HepG2 (cell line): ENCODE results near the gene SEC61A1. TPM values are rescaled to one million over a fixed set of nuclear protein-coding genes. Genes with fewer than 3 reads are reported as not detected.

Source experiments
- ATAC-seq: fragments of 200-7000 bp; cut with Tn5 transposase; 3 replicates; pipeline ENCODE4 v1.9.1; 2020; ENCODE audit warnings: mild to moderate bottlenecking, moderate library complexity
- BruUV-seq: library from RNA; stranded (reverse); fragments of 400-500 nt; replicated peaks from 2 replicates; lab custom pipeline; 2021; lab: Mats Ljungman, UMichigan
- CTCF ChIA-PET: fragments of 300-600 bp; formaldehyde crosslinking; extraction: SDS; loops from one replicate; lab custom pipeline; 2021; ENCODE audit warnings: low total read pairs, inconsistent platforms, low intra/inter-chr PET ratio; lab: Yijun Ruan, JAX
- POLR2A ChIA-PET: fragments of 350-600 bp; sonication (Branson Sonifier 250); formaldehyde crosslinking; loops from one replicate; lab custom pipeline; 2020; ENCODE audit warnings: antibody characterized with exemption, inconsistent platforms; lab: Yijun Ruan, JAX
- DNase-seq: peaks from one replicate; pipeline ENCODE4 v3.0.0-alpha.2; 2015; ENCODE audit warnings: low spot score
- FAIRE-seq: peaks from 3 replicates; lab custom pipeline; 2011; peaks lifted over from hg19 to GRCh38; lab: Jason Lieb, UNC
- H2AFZ ChIP-seq: one replicate; pipeline ENCODE4 v1.6.1; 2011; ENCODE audit warnings: low read length, inconsistent platforms
- H3K27ac ChIP-seq: fragments of 300-600 bp; 3 replicates; pipeline ENCODE4 v1.8.0; 2011; ENCODE audit warnings: mixed run types, mild to moderate bottlenecking, mixed read lengths, low read length, inconsistent platforms; ENCODE audit not compliant: insufficient read depth; ENCODE audit errors: extremely low read length
- H3K27me3 ChIP-seq, 2 experiments: fragments of 200-600 bp in 1 of 2; 2 replicates in 1 of 2; 3 replicates in 1 of 2; pipeline versions ENCODE4 v1.6.0 to v1.8.0; 2011; ENCODE audit warnings: low read length in 2 of 2, mild to moderate bottlenecking in 2 of 2, moderate library complexity in 2 of 2, inconsistent platforms in 1 of 2; ENCODE audit not compliant: insufficient read depth in 2 of 2, control insufficient read depth in 1 of 2
- H3K36me3 ChIP-seq, 2 experiments: fragments of 200-600 bp in 1 of 2; replicated peaks in 1 of 2; 2 replicates in 1 of 2; 3 replicates in 1 of 2; pipeline versions ENCODE4 v1.5.1 to v1.8.0; 2011; ENCODE audit warnings: low read length in 2 of 2, inconsistent platforms in 1 of 2; ENCODE audit not compliant: insufficient read depth in 2 of 2, control insufficient read depth in 1 of 2
- H3K4me1 ChIP-seq: 2 replicates; pipeline ENCODE4 v1.5.1; 2012; ENCODE audit warnings: low read length, inconsistent platforms; ENCODE audit not compliant: insufficient read depth
- H3K4me2 ChIP-seq: 2 replicates; pipeline ENCODE4 v1.6.0; 2011; ENCODE audit warnings: low read depth, low read length, inconsistent platforms
- H3K4me3 ChIP-seq, 3 experiments: fragments of 200-600 bp in 1 of 3; sonication (generic), shearing (Covaris generic) in 1 of 3; replicated peaks in 1 of 3; 2 replicates each; pipeline ENCODE4 v1.5.1; 2011 to 2016; ENCODE audit warnings: low read length in 3 of 3, inconsistent platforms in 2 of 3, low read depth in 2 of 3, mild to moderate bottlenecking in 2 of 3, control low read depth in 1 of 3, mixed read lengths in 1 of 3; ENCODE audit not compliant: insufficient read depth in 1 of 3
- H3K79me2 ChIP-seq: one replicate; pipeline ENCODE4 v1.6.1; 2011; ENCODE audit warnings: low read length, inconsistent platforms; ENCODE audit not compliant: insufficient read depth
- H3K9ac ChIP-seq: 2 replicates; pipeline ENCODE4 v1.6.0; 2011; ENCODE audit warnings: mild to moderate bottlenecking, low read depth, low read length, inconsistent platforms; ENCODE audit not compliant: insufficient read depth
- H3K9me3 ChIP-seq: 2 replicates; pipeline ENCODE4 v1.5.1; 2012; ENCODE audit warnings: mild to moderate bottlenecking, low read length
- H4K20me1 ChIP-seq: 2 replicates; pipeline ENCODE4 v1.6.0; 2011; ENCODE audit warnings: inconsistent platforms, mild to moderate bottlenecking, low read length, moderate library complexity; ENCODE audit not compliant: insufficient read depth
- ATF7 ChIP-seq, 2 experiments: fragments of 450-650 bp in 1 of 2; sonication (generic) in 1 of 2; formaldehyde crosslinking in 1 of 2; IDR thresholded peaks; 2 replicates each; pipeline versions ENCODE4 v1.4.0 to v1.6.1; 2016 to 2020; ENCODE audit warnings: antibody characterized with exemption in 1 of 2, mild to moderate bottlenecking in 1 of 2, missing genetic modification reagents in 1 of 2
- KDM5A ChIP-seq: fragments of 200-600 bp; sonication (generic); IDR thresholded peaks from 2 replicates; pipeline ENCODE4 v1.7.0; 2018; ENCODE audit warnings: antibody characterized with exemption, mild to moderate bottlenecking, low read length, borderline replicate concordance
- MYNN ChIP-seq: sonication (generic); formaldehyde crosslinking; IDR thresholded peaks from 2 replicates; pipeline ENCODE4 v1.4.0; 2020; ENCODE audit warnings: mild to moderate bottlenecking, low read depth, missing genetic modification reagents
- PRDM10 ChIP-seq: sonication (generic); formaldehyde crosslinking; IDR thresholded peaks from 2 replicates; pipeline ENCODE4 v1.4.0; 2020; ENCODE audit warnings: low read depth, missing genetic modification reagents
- SMAD9 ChIP-seq: sonication (generic); formaldehyde crosslinking; IDR thresholded peaks from 2 replicates; pipeline ENCODE4 v1.5.1; 2020; ENCODE audit warnings: mild to moderate bottlenecking, missing genetic modification reagents
- THAP9 ChIP-seq: sonication (generic); formaldehyde crosslinking; IDR thresholded peaks from 2 replicates; pipeline ENCODE4; 2020; ENCODE audit warnings: missing genetic modification reagents, mild to moderate bottlenecking, borderline replicate concordance
- ZNF674 ChIP-seq: sonication (generic); formaldehyde crosslinking; IDR thresholded peaks from 2 replicates; pipeline ENCODE4 v1.5.0; 2020; ENCODE audit warnings: low read depth, mild to moderate bottlenecking, missing genetic modification reagents
- ZNF782 ChIP-seq: sonication (generic); formaldehyde crosslinking; IDR thresholded peaks from 2 replicates; pipeline ENCODE4 v1.4.0; 2020; ENCODE audit warnings: missing genetic modification reagents, mild to moderate bottlenecking, borderline replicate concordance
- ZNF788 ChIP-seq: sonication (generic); formaldehyde crosslinking; IDR thresholded peaks from 2 replicates; pipeline ENCODE4 v1.5.0; 2020; ENCODE audit warnings: mild to moderate bottlenecking, missing genetic modification reagents, borderline replicate concordance
- ZSCAN9 ChIP-seq: IDR thresholded peaks from 2 replicates; pipeline ENCODE4 v1.6.1; 2016; ENCODE audit warnings: borderline replicate concordance
- ZZZ3 ChIP-seq: sonication (generic); formaldehyde crosslinking; IDR thresholded peaks from 2 replicates; pipeline ENCODE4 v1.4.0; 2020; ENCODE audit warnings: missing genetic modification reagents, mild to moderate bottlenecking, borderline replicate concordance
- WGBS: methylation state at CpG from one replicate; pipeline ENCODE4 v1.1.6; 2017; ENCODE audit warnings: low lambda C conversion rate; 5-methylcytosine and 5-hydroxymethylcytosine counted together
- in situ Hi-C: cut with HindIII; loops from 2 replicates; pipeline ENCODE4 v1.10.0; 2017; ENCODE audit warnings: low pct_unique_long_range_greater_than_20kb; ENCODE audit not compliant: extremely low pct_ligation_motif_present
- intact Hi-C: fragments of 100-400 bp; cut with micrococcal nuclease; formaldehyde crosslinking; loops from one replicate; pipeline ENCODE4 v1.10.0; 2022; ENCODE audit not compliant: unreplicated experiment
- polyA plus RNA-seq, 8 experiments: library from polyadenylated mRNA; depleted of rRNA in 3 of 8; stranded (reverse) in 7 of 8; unstranded in 1 of 8; fragments of >200 nt; fragmentation: Illumina TruSeq in 4 of 8; extraction: Trizol in 4 of 8; gene quantifications; 2 replicates each; pipeline versions ENCODE4 v1.2.1 to v1.2.3, GENCODE V29; 2011 to 2016; ENCODE audit warnings: low read depth in 4 of 8, missing spikeins in 1 of 8, mixed read lengths in 1 of 8; ENCODE audit not compliant: insufficient read depth in 1 of 8
- total RNA-seq, 5 experiments: library from RNA; depleted of rRNA; stranded (reverse); fragments of >200 nt; fragmentation: Illumina TruSeq; extraction: Trizol; gene quantifications; 2 replicates each; pipeline ENCODE4 v1.2.3, GENCODE V29; 2016; ENCODE audit warnings: low read depth in 1 of 5
- TF ChIP-seq, protein P1 (sequence below): sonication (generic); formaldehyde crosslinking; IDR thresholded peaks from 2 replicates; pipeline ENCODE4 v1.9.0; 2021; ENCODE audit warnings: missing genetic modification reagents, borderline replicate concordance
- TF ChIP-seq, protein P2 (sequence below): IDR thresholded peaks from 2 replicates; pipeline ENCODE4 v1.6.1; 2012; ENCODE audit warnings: inconsistent platforms
- TF ChIP-seq, protein P3 (sequence below): sonication (generic); formaldehyde crosslinking; IDR thresholded peaks from 2 replicates; pipeline ENCODE4 v1.5.1; 2020; ENCODE audit warnings: missing genetic modification reagents, mild to moderate bottlenecking, borderline replicate concordance

SEC61A1 gene
- total and polyA plus RNA-seq, 2 of the 13 experiments (the other 11 are each of a cell fraction or from before 2014, with no cell fraction given), result 170 to 203 TPM

DNA sequence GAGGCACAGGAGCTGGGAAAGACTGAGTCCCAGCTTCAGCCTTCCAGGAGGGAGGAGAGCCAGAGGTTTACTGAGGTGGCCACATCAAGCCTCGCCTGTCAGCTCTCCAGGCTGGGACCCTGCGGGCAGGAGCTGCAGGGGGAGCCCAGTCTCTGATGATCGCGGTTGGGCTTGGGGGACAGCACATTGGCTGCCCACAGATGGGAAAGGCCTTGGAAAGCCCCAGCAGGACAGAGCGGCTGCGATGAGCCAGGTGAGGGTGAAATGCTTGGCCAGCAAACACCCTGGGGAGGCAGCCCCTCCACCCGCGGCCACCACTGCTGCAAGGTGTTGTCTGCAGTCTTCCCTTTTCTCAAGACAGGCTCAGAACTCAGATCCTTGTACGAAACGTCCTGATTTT is 31.2 kb downstream of the SEC61A1 start:
- no TSS peak for BruUV-seq
- H3K9ac ChIP-seq, result no peak overlapping the region
- CTCF ChIA-PET, result no interaction called here
- FAIRE-seq (no peak), ATAC-seq (no peak), DNase-seq (no peak)
- no peaks in the 10 kb centered on the region for H3K79me2 ChIP-seq
- H3K27ac ChIP-seq, result no peak overlapping the region
- no peaks in the 10 kb centered on the region for H3K9me3 ChIP-seq
- peaks cover 27 to 86% of the 10 kb centered on the region in 2 experiments for H3K36me3 ChIP-seq
- H3K4me3 ChIP-seq, result no peak overlapping the region
- H2AFZ ChIP-seq, result no peak overlapping the region
- POLR2A ChIA-PET, result no interaction called here
- in situ Hi-C loops (no loop called here), intact Hi-C loops (no loop called here)
- H3K4me2 ChIP-seq, result no peak overlapping the region
- WGBS, result 92% methylated on average over 5 of the region's 10 CpGs
- no peaks in the 10 kb centered on the region for H3K27me3 ChIP-seq
- peaks cover 10% of the 10 kb centered on the region; the same call in 1 of the 2 replicates for H3K4me1 ChIP-seq
- no peaks in the 10 kb centered on the region for H4K20me1 ChIP-seq
- TF ChIP-seq THAP9 (no peak), ATF7 (IDR thresholded peaks at IDR 0.05) (no peak), ATF7 (CRISPR knock-in tag; IDR thresholded peaks at IDR 0.05) (no peak), ZNF782 (no peak), SMAD9 (no peak), ZSCAN9 (CRISPR knock-in tag) (no peak), ZNF674 (CRISPR knock-in tag) (no peak), KDM5A (no peak), PRDM10 (CRISPR knock-in tag) (no peak), ZNF788 (no peak), MYNN (CRISPR knock-in tag) (no peak), ZZZ3 (no peak)
- TF ChIP-seq, protein P1, sequence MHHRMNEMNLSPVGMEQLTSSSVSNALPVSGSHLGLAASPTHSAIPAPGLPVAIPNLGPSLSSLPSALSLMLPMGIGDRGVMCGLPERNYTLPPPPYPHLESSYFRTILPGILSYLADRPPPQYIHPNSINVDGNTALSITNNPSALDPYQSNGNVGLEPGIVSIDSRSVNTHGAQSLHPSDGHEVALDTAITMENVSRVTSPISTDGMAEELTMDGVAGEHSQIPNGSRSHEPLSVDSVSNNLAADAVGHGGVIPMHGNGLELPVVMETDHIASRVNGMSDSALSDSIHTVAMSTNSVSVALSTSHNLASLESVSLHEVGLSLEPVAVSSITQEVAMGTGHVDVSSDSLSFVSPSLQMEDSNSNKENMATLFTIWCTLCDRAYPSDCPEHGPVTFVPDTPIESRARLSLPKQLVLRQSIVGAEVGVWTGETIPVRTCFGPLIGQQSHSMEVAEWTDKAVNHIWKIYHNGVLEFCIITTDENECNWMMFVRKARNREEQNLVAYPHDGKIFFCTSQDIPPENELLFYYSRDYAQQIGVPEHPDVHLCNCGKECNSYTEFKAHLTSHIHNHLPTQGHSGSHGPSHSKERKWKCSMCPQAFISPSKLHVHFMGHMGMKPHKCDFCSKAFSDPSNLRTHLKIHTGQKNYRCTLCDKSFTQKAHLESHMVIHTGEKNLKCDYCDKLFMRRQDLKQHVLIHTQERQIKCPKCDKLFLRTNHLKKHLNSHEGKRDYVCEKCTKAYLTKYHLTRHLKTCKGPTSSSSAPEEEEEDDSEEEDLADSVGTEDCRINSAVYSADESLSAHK (CRISPR knock-in tag), result no peak
- TF ChIP-seq, protein P2, sequence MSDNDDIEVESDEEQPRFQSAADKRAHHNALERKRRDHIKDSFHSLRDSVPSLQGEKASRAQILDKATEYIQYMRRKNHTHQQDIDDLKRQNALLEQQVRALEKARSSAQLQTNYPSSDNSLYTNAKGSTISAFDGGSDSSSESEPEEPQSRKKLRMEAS, result no peak
- TF ChIP-seq, protein P3, sequence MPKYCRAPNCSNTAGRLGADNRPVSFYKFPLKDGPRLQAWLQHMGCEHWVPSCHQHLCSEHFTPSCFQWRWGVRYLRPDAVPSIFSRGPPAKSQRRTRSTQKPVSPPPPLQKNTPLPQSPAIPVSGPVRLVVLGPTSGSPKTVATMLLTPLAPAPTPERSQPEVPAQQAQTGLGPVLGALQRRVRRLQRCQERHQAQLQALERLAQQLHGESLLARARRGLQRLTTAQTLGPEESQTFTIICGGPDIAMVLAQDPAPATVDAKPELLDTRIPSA (CRISPR knock-in tag), result no peak
